Right lobe of liver (tissue), 6 donors: ENCODE measurements around the gene TSPAN2. TPM values are rescaled to one million over a fixed set of nuclear protein-coding genes. Genes with fewer than 3 reads are reported as not detected.

ENCODE experiments used
- ATAC-seq, 4 donors: fragments of 200-7000 bp; cut with Tn5 transposase; one replicate each; pipeline ENCODE4 v1.9.1; 2020; ENCODE audit warnings: mild to moderate bottlenecking in 4 of 4, moderate library complexity in 4 of 4
- DNase-seq, 3 donors: peaks; one replicate each; pipeline ENCODE4 v3.0.0-alpha.2; 2020
- H3K27ac ChIP-seq, 3 donors: fragments of 200-600 bp; one replicate each; pipeline ENCODE4 v1.8.0; 2022
- H3K27me3 ChIP-seq, 2 donors: fragments of 200-600 bp; one replicate each; pipeline ENCODE4 v1.8.0; 2022
- H3K36me3 ChIP-seq, 4 donors: fragments of 200-600 bp; sonication (generic) in 1 of 4; one replicate each; pipeline versions ENCODE4 v1.5.1 to v1.8.0; 2017 to 2022; ENCODE audit warnings: control low read depth in 1 of 4
- H3K4me1 ChIP-seq, 4 donors: fragments of 200-600 bp; sonication (generic) in 1 of 4; one replicate each; pipeline versions ENCODE4 v1.5.1 to v1.8.0; 2017 to 2022; ENCODE audit warnings: control low read depth in 1 of 4
- H3K4me3 ChIP-seq, 3 donors: fragments of 200-600 bp; one replicate each; pipeline ENCODE4 v1.8.0; 2022
- H3K9me3 ChIP-seq, 4 donors: fragments of 200-600 bp; sonication (generic) in 1 of 4; one replicate each; pipeline versions ENCODE4 v1.5.1 to v1.8.0; 2017 to 2022; ENCODE audit warnings: control low read depth in 1 of 4
- CTCF ChIP-seq, 4 donors: fragments of 200-600 bp in 3 of 4; fragments of 450-650 bp in 1 of 4; IDR thresholded peaks; one replicate each; pipeline versions ENCODE4 v1.5.1 to v1.8.0; 2016 to 2022; ENCODE audit warnings: antibody characterized with exemption in 4 of 4, mild to moderate bottlenecking in 2 of 4
- POLR2A ChIP-seq: fragments of 450-650 bp; IDR thresholded peaks from one replicate; pipeline ENCODE4 v1.6.1; 2017; ENCODE audit warnings: antibody characterized with exemption, mild to moderate bottlenecking
- WGBS: methylation state at CpG from one replicate; pipeline ENCODE4 v1.1.6; 2018; ENCODE audit warnings: low coverage, low lambda C conversion rate; ENCODE audit not compliant: insufficient coverage; ENCODE audit errors: missing lambda C conversion rate; 5-methylcytosine and 5-hydroxymethylcytosine counted together
- intact Hi-C, 2 donors: fragments of 100-400 bp; cut with DNase I; formaldehyde crosslinking; loops; one replicate each; pipeline versions ENCODE4 v1.11.2 to v1.14.1; 2022
- total RNA-seq, 6 experiments: library from RNA; depleted of rRNA in 2 of 6; stranded (reverse); fragments of >200 nt in 2 of 6; fragmentation: NEBNext Ultra II Directional in 3 of 6; extraction: Animal tissue kit (Norgen Biotek cat#: 25700) in 3 of 6; gene quantifications; one replicate each; pipeline versions ENCODE4 v1.1.0 to v1.2.4, GENCODE V29; 2016 to 2023
- donor health status: DM: no; HTN: yes; CAD: no.
- donor health status: DM: no; HTN: no; CAD: no.
- donor health status: DM: no; HTN: no; CAD: no.
- donor health status: DM: no; HTN: yes; CAD: no.
- donor health status: DM: no; HTN: yes; CAD: no.

Gene TSPAN2
- total RNA-seq, 6 experiments from 2014 or later = 0.35 to 0.55 (median 0.42) TPM; not detected in 2

- Histone ChIP-seq H3K27me3 (no peaks in the 10 kb centered on the region), H3K4me3 (no peak overlapping the region), H3K4me1 (no peaks in the 10 kb centered on the region), H3K9me3 (no peaks in the 10 kb centered on the region), H3K27ac (no peak overlapping the region), H3K36me3 (no peaks in the 10 kb centered on the region)
- intact Hi-C loops = no loop called here
- DNase-seq (no peak), ATAC-seq (no peak)
- 50% methylated on average over 2 of the region's 2 CpGs for WGBS
- TF ChIP-seq POLR2A (no peak), CTCF (IDR thresholded peaks at IDR 0.05) (no peak)
Observed at GRCh38 chr1:115059316-115059715, 30.0 kb downstream of the TSPAN2 start.

GRCh38 chr1:115057661-115058254 is 31.5 kb downstream of the TSPAN2 start:
- H3K27me3 ChIP-seq = no peaks in the 10 kb centered on the region
- intact Hi-C loops = no loop called here
- DNase-seq (no peak), ATAC-seq (no peak)
- H3K36me3 ChIP-seq = no peaks in the 10 kb centered on the region
- H3K9me3 ChIP-seq = no peaks in the 10 kb centered on the region
- no peaks in the 10 kb centered on the region for H3K4me1 ChIP-seq
- no peak overlapping the region for H3K4me3 ChIP-seq
- 89% methylated on average over 4 of the region's 6 CpGs for WGBS
- TF ChIP-seq POLR2A (no peak), CTCF (IDR thresholded peaks at IDR 0.05) (no peak)
- H3K27ac ChIP-seq = no peak overlapping the region

- no peak for DNase-seq
- intact Hi-C loops = no loop called here
- Histone ChIP-seq H3K4me1 (no peaks in the 10 kb centered on the region), H3K27ac (no peak overlapping the region), H3K4me3 (no peak overlapping the region), H3K36me3 (no peaks in the 10 kb centered on the region), H3K27me3 (no peaks in the 10 kb centered on the region), H3K9me3 (no peaks in the 10 kb centered on the region)
- TF ChIP-seq POLR2A (no peak), CTCF (IDR thresholded peaks at IDR 0.05) (no peak)
- peak in 2 of 4 donors; percentile 16 to 41 for ATAC-seq
- WGBS = 13% methylated on average over 9 of the region's 9 CpGs
Observed at GRCh38 chr1:115056395-115056798, 32.9 kb downstream of the TSPAN2 start.

- no peaks in the 10 kb centered on the region for H3K27me3 ChIP-seq
- DNase-seq (peak in 2 of 3 donors; percentile 30 to 63), ATAC-seq (peak; percentile 94 to 98 (median 96))
- intact Hi-C loops = no loop called here
- no peak overlapping the region for H3K27ac ChIP-seq
- no peaks in the 10 kb centered on the region for H3K4me1 ChIP-seq
- TF ChIP-seq POLR2A (no peak), CTCF (IDR thresholded peaks at IDR 0.05) (peak; percentile 72 to 90 (median 86))
- H3K36me3 ChIP-seq = no peaks in the 10 kb centered on the region
- 23% methylated on average over 9 of the region's 9 CpGs for WGBS
- H3K9me3 ChIP-seq = no peaks in the 10 kb centered on the region
- no peak overlapping the region for H3K4me3 ChIP-seq
Observed at GRCh38 chr1:115052454-115053083, 36.7 kb downstream of the TSPAN2 start.
